HG02571 (cell line): ENCODE measurements around the gene ATXN1.

Experiments used
- ATAC-seq: cut with Tn5 transposase; IDR thresholded peaks from one replicate; pipeline ENCODE4 v1.9.1; 2021; ENCODE audit warnings: mild to moderate bottlenecking, moderate library complexity; ENCODE audit not compliant: unreplicated experiment

ATXN1 gene

GRCh38 chr6:16747232-16748024 is 13.8 kb downstream of the ATXN1 start:
- no peak for ATAC-seq

- ATAC-seq: no peak
Measured at GRCh38 chr6:16746812-16747211, 14.4 kb downstream of the ATXN1 start.

GRCh38 chr6:16746401-16746800 is 14.9 kb downstream of the ATXN1 start:
- no peak for ATAC-seq

GRCh38 chr6:16743664-16744210 is 17.5 kb downstream of the ATXN1 start:
- ATAC-seq: no peak

GRCh38 chr6:16742116-16742515 is 19.1 kb downstream of the ATXN1 start:
- no peak for ATAC-seq

- ATAC-seq: no peak
Measured at GRCh38 chr6:16741112-16742016, 19.9 kb downstream of the ATXN1 start.

GRCh38 chr6:16740097-16740496 is 21.2 kb downstream of the ATXN1 start:
- ATAC-seq: no peak

GRCh38 chr6:16739329-16739801 is 21.9 kb downstream of the ATXN1 start:
- ATAC-seq: no peak

GRCh38 chr6:16737925-16738324 is 23.3 kb downstream of the ATXN1 start:
- no peak for ATAC-seq

- no peak for ATAC-seq
Measured at GRCh38 chr6:16736856-16737775, 24.1 kb downstream of the ATXN1 start.

GRCh38 chr6:16735014-16735413 is 26.2 kb downstream of the ATXN1 start:
- no peak for ATAC-seq

GRCh38 chr6:16733085-16733484 is 28.2 kb downstream of the ATXN1 start:
- ATAC-seq: no peak

GRCh38 chr6:16731478-16732051 is 29.7 kb downstream of the ATXN1 start:
- ATAC-seq: peak; percentile 97

- ATAC-seq: no peak
Measured at GRCh38 chr6:16730738-16731477, 30.4 kb downstream of the ATXN1 start.

GRCh38 chr6:16729744-16730143 is 31.5 kb downstream of the ATXN1 start:
- no peak for ATAC-seq

- no peak for ATAC-seq
Measured at GRCh38 chr6:16729183-16729691, 32.0 kb downstream of the ATXN1 start.

GRCh38 chr6:16728513-16729182 is 32.6 kb downstream of the ATXN1 start:
- no peak for ATAC-seq

- no peak for ATAC-seq
Measured at GRCh38 chr6:16727996-16728395, 33.3 kb downstream of the ATXN1 start.
